NCI-H2029 treated with DMSO at 0.1 percent for 48 hours (cell line): Measurements from ENCODE around the gene MMP20.
"Not testable (repeated sequence)": the region's sequence is repeated elsewhere in the genome, so short reads cannot be mapped to it uniquely, and the experiment has no call there.

ENCODE experiments used
- DNase-seq: peaks from one replicate; lab custom pipeline; 2025; lab: John Stamatoyannopoulos, UW

Gene MMP20, protein sequence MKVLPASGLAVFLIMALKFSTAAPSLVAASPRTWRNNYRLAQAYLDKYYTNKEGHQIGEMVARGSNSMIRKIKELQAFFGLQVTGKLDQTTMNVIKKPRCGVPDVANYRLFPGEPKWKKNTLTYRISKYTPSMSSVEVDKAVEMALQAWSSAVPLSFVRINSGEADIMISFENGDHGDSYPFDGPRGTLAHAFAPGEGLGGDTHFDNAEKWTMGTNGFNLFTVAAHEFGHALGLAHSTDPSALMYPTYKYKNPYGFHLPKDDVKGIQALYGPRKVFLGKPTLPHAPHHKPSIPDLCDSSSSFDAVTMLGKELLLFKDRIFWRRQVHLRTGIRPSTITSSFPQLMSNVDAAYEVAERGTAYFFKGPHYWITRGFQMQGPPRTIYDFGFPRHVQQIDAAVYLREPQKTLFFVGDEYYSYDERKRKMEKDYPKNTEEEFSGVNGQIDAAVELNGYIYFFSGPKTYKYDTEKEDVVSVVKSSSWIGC

DNA sequence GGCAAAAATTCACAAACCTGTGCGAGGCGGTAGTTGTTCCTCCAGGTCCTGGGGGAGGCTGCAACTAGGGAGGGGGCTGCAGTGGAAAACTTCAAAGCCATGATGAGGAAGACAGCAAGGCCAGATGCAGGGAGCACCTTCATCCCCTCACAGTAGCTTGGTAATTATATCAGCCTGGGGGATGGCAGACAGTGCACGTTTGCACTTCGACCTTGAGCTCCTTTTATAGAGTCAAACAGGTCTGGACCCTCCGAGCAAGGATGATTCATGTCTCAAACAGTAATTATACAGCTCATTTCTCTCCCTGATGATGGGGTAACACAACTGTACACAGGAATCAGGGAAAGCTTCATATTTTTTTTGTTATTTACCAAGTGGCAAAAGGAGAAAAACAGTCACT is at the start of gene MMP20:
MMP20 (minus strand) TSS at position 156 of the 400 bp plus-strand sequence; CDS start at position 143, 13 bp downstream.
- no peak for DNase-seq

DNA sequence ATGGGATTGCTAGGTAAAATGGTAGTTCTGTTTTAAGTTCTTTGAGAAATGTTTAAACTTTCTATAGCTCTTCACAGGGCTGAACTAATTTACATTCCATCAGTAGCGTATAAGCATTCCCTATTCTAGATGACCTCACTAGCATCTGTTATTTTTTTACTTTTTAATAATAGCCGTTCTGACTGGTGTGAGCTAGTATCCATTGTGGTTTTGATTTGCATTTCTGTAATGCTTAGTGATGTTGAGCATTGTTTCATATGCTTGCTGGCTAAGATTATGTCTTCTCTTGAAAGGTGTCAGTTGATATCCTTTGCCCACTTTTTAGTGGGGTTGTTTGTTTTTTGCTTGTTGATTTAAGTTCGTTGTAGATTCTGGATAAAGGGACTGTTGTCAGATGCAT is 44.5 kb upstream of the MMP20 start:
- no peak for DNase-seq

DNA sequence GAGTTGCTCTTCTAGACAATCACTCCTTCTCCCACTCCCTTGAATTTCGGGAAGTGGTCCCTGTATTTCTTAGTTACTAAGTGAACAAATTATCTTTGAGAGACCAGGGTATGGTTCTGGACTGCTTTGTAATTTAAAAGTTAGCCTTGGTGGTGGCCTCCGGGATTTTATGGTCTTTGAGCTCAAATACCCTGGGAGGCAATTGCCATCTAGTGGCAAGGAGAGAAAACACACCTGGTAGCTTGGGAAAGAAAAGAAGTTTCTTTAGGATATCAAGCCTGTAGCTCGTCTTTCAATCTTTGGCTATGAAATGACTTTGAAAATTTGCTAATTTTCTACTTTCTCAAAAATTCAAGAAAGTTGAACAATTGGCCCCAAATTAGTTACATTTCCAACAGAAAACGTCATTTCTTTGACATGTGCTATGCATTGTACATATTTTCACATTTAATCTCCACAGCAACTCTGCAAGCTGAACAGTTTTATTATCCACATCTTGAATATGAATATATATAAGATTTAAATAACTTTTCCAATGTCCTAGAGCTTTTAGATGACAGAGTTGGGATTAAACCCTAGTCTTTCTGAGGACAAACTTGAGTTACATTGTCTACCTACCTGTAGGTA is 41.3 kb upstream of the MMP20 start:
- DNase-seq: peak; percentile 11

DNA sequence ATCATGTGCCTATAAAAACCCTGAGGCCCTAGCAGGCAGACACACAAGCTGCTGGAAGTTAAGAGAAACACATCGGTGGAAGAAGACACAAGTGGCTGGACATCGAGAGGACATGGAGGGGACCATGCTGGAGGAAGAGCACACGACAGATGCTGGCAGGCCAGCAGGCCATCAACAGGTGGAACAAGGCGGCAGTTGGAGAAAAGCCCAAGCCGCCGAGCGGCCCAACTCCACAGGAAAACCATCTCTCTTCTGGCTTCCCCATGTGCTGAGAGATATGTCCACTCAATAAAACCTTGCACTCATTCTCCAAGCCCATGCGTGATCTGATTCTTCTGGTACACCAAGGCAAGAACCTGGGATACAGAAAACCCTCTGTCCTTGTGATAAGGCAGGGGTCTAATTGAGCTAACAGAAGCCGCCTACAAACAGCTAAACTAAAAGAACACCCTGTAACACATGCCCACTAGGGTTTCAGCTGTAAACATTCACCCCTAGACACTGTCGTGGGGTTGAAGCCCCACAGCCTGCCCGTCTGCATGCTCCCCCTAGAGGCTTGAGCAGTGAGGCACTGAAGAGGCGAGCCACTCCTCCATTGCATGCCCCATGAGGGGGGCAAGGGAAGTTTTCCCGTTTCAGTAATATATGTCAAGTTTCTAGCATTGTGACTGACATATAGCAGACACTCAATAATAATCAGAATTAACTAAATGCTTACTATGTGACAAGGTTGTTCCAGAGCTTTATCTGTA is 39.0 kb upstream of the MMP20 start:
- no peak for DNase-seq

DNA sequence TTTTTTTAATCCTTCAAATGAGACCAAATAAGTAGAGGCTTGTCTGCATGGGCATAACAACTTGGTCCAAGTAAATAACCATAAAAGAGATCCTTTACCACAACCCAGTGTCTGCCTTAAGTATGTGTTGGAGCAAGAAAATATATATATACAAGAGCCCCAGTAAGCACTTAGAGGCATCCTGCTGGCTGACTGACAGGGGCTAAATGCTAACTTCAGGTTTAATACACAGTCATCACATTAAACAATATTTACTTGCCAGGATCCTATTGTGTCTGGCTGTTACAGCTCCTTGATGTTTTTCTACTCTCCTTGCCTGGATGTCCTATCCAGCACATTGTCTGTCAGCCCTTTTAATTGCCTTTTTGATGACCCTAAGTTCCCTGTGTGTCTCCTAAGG is 37.5 kb upstream of the MMP20 start:
- DNase-seq: no peak

DNA sequence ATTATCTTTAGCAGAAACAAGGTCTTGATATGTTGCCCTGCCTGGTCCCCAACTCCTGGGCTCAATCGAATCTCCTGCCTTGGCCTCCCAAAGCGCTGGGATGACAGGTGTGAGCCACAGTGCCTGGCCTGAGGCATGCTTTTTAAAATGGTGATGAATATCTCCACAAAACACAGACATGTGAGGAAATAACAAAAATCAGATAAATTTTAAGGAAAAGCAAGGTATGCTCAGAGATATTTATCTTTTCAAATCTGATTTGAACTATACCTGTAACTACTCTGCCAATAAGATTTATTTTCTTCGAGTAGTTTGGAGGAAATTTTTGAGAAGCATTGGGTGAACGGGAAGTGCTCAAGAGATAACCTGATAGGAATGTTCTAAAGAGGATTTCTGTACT is 35.9 kb upstream of the MMP20 start:
- no peak for DNase-seq

DNA sequence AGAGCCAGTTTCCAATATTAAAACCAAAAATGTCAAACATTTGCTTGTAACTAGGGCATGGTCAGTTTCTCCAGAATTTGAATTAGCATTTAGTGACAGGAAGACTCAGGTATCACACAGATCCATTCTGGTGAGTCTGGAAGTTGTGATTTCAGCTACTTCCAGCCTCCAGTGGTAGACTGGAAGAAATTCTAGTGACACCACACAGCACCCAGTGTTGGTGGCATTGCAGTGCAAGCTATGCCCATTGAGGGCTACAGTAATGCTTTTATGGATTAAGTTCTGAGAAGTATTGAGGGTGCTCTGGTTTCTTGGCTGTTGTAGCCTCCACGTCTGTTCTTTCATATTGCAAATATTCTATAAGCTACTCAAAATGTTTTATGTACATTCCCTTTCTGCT is 31.4 kb upstream of the MMP20 start:
- no peak for DNase-seq

DNA sequence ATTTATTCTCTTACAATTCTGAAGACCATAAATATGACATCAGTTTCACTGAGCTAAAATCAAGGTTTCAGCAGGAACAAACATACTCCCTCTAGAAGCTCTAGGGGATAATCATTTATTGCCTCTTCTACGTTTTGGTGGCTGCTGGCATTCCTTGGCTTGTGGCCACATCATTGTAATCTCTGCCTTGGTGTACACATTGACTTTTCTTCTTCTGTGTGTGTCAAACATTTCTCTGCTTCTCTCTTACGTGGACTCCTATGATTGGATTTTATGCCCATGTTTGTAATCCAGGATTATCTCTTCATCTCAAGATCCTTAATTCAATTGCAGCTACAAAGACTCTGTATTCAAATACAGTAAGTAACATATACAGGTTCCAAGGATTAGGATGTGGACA is 30.4 kb upstream of the MMP20 start:
- no peak for DNase-seq

DNA sequence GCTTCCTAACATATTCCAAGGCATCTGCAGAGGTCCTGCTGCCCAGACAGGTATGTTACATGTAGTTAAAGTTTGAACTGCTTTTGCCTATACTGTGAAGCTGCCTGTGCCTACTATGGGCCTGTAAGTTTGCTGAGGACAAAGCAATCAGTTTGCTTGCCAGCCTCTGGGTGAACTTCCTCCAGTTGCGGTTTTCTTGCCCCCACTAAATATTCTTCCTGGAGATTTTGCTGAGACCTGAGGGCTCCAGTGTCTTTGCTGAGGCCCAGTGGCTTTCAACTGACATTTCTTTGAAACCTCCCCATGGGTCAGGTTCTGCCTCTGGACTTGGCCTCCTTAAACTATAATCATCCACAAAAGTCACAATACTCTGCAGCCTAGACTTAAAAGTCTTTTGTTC is 29.6 kb upstream of the MMP20 start:
- DNase-seq: no peak

DNA sequence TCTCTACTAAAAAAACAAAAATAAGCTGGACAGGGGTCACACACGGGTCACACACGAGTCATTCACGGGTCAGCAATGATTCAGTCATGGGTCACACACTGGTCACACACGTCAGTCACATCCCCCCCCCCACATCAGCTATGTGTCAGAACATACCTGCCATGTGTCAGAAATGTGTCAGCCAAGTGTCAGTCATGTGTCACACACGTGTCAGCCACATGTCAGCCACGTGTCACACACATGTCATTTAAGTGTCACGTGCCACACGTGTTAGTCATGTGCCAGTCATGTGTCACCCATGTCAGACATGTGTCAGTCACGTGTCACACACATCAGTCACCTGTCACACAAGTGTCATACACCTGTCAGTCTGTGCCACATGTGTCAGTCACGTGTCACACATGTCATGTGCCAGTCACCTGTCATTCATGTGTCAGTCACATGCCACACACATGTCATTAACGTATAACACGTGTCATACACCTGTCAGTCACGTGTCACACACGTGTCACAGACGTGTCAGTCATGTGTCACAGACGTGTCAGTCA is 28.7 kb upstream of the MMP20 start:
- no peak for DNase-seq

GRCh38 chr11:102647430-102647829 is 22.3 kb upstream of the MMP20 start:
- no peak for DNase-seq

GRCh38 chr11:102643941-102644340 is 18.8 kb upstream of the MMP20 start:
- no peak for DNase-seq

DNA sequence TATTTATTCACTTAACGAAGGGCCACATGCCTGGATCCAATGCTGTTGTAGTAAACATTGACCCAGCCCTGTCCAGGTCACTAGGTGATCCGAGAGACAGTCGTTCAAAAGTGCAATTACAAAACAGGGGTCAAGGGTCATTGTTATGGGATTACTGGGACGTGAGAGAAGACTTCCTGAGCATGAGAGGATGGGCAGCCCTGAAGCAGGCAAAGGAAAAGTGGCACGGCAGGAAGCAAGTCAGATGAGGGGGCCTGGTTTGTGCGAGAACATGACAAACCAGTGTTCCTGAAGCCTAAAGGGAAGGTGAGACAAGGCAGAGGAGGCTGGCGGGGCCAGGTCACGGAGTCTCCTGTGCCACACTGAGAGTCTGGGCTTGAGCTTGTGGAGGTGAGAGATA is 15.8 kb upstream of the MMP20 start:
- DNase-seq: no peak

DNA sequence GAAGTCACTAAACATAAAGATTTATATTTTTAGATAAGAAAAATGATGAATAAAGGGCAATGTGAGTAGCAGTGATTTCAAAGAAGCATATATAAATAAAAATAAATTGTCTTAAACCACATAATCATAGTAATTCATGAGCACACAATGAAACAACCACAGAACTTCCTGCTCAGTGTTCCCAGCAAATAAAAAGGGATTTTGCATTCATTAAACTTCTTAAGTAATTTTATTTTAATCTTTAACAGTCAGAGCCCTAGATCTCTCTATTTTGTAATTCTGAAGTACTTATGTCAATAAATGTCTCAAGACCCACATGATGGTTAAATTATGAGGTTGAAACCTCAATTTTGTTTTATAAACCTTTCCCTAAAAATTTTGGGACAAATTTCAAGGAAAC is 14.5 kb upstream of the MMP20 start:
- DNase-seq: no peak

DNA sequence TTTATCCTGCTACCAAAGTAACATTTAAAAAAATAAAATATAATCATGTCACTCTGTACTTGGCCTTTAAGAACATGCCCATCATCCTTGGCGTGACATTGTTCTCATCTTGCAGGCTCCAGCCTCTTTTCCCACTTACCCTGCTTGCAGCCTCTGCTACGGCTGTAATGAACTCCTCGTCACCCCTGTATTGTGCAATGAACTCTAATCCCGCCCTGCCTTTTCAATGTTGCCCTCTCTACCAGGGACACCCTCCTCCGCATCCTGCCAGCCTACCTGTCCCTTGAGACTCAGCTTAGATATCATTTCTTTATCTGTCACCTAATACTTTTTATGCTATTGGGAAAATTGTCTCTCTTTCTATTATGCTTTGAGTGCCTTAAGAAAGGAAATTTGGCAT is 12.6 kb upstream of the MMP20 start:
- DNase-seq: no peak

GRCh38 chr11:102633385-102634026 is 8.4 kb upstream of the MMP20 start:
- DNase-seq: no peak

DNA sequence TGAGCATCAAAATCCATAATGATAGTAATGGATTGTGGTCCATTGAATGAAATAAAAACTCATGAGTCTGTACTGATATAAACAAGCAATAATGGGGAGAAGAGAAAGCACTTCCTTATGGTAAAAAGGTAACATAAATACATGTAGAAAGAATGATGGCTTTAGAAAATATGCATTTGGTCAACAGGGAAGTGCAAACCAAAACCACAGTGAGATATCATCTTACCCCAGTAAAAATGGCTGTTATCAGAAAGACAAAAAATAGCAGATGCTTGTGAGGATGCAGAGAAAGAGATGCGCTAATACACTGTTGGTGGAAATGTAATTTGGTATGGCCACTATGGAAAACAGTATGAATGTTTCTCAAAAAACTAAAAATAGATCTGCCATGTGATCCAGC is 6.9 kb upstream of the MMP20 start:
- DNase-seq: no peak

- DNase-seq: no peak
Measured at GRCh38 chr11:102630598-102631448, 5.7 kb upstream of the MMP20 start.

- DNase-seq: not testable (repeated sequence)
Measured at GRCh38 chr11:102629908-102630307, 4.8 kb upstream of the MMP20 start.

GRCh38 chr11:102626676-102627075 is 1.5 kb upstream of the MMP20 start:
- DNase-seq: no peak

GRCh38 chr11:102623998-102624397 is 1.1 kb downstream of the MMP20 start:
- DNase-seq: no peak
